Naive thymus-derived CD4-positive, alpha-beta T cell (primary cell): ENCODE data around the gene GAMT. TPM values are rescaled to one million over a fixed set of nuclear protein-coding genes. Genes with fewer than 3 reads are reported as not detected.

Source experiments
- ATAC-seq: fragments of 150-1000 bp; cut with Tn5 transposase; 2 replicates; pipeline ENCODE4 v1.10.0; 2021; ENCODE audit warnings: mild to moderate bottlenecking, moderate library complexity
- CTCF ChIA-PET: fragments of 350-600 bp; sonication (Branson Sonifier 250); formaldehyde crosslinking; loops from one replicate; lab custom pipeline; 2021; ENCODE audit warnings: antibody characterized with exemption; lab: Charles Lee
- POLR2A ChIA-PET: fragments of 350-600 bp; sonication (Branson Sonifier 250); formaldehyde crosslinking; loops from one replicate; lab custom pipeline; 2021; ENCODE audit warnings: antibody characterized with exemption, inconsistent platforms; lab: Charles Lee
- DNase-seq, 9 donors: peaks; one replicate each; pipeline versions ENCODE4 v3.0.0 to v3.0.0-alpha.2; 2020 to 2022; ENCODE audit warnings: mixed read lengths in 1 of 9
- H3K27ac ChIP-seq: one replicate; pipeline ENCODE4 v1.7.0; 2013; ENCODE audit warnings: mild to moderate bottlenecking, low read depth, low read length, moderate library complexity
- H3K27me3 ChIP-seq, 2 donors: one replicate each; pipeline ENCODE4 v1.7.0; 2013; ENCODE audit warnings: low read length in 2 of 2, mild to moderate bottlenecking in 2 of 2, moderate library complexity in 2 of 2; ENCODE audit not compliant: control insufficient read depth in 2 of 2, insufficient read depth in 2 of 2
- H3K36me3 ChIP-seq, 3 experiments: 1 replicate in 2 of 3; 2 replicates in 1 of 3; pipeline ENCODE4 v1.7.0; 2013; ENCODE audit warnings: low read length in 3 of 3, mild to moderate bottlenecking in 3 of 3, moderate library complexity in 1 of 3; ENCODE audit not compliant: insufficient read depth in 3 of 3, control insufficient read depth in 2 of 3
- H3K4me1 ChIP-seq, 2 donors: one replicate each; pipeline ENCODE4 v1.7.0; 2013; ENCODE audit warnings: low read length in 2 of 2, mild to moderate bottlenecking in 2 of 2, moderate library complexity in 1 of 2; ENCODE audit not compliant: control insufficient read depth in 2 of 2, insufficient read depth in 2 of 2
- H3K4me3 ChIP-seq: 2 replicates; pipeline ENCODE4 v1.7.0; 2013; ENCODE audit warnings: mild to moderate bottlenecking, low read length
- H3K9me3 ChIP-seq, 3 experiments: 1 replicate in 2 of 3; 2 replicates in 1 of 3; pipeline ENCODE4 v1.7.0; 2013; ENCODE audit warnings: low read length in 3 of 3; ENCODE audit not compliant: control insufficient read depth in 2 of 3
- H3K27ac Mint-ChIP-seq, 9 donors: one replicate each; pipeline ENCODE4 v1.8.0; 2020 to 2022; ENCODE audit warnings: mixed read lengths in 9 of 9, mild to moderate bottlenecking in 8 of 9, moderate library complexity in 5 of 9, inconsistent platforms in 2 of 9
- H3K27me3 Mint-ChIP-seq, 5 donors: one replicate each; pipeline ENCODE4 v1.8.0; 2021 to 2022; ENCODE audit warnings: mixed read lengths in 5 of 5, mild to moderate bottlenecking in 1 of 5
- H3K36me3 Mint-ChIP-seq, 5 donors: one replicate each; pipeline ENCODE4 v1.8.0; 2020 to 2022; ENCODE audit warnings: mixed read lengths in 5 of 5, mild to moderate bottlenecking in 3 of 5, inconsistent platforms in 1 of 5
- H3K4me1 Mint-ChIP-seq, 7 donors: one replicate each; pipeline ENCODE4 v1.8.0; 2020 to 2022; ENCODE audit warnings: mixed read lengths in 7 of 7, mild to moderate bottlenecking in 3 of 7, inconsistent platforms in 1 of 7
- H3K4me3 Mint-ChIP-seq, 10 donors: one replicate each; pipeline ENCODE4 v1.8.0; 2020 to 2022; ENCODE audit warnings: mild to moderate bottlenecking in 10 of 10, mixed read lengths in 10 of 10, moderate library complexity in 6 of 10, inconsistent platforms in 2 of 10
- H3K9me3 Mint-ChIP-seq, 11 donors: one replicate each; pipeline ENCODE4 v1.8.0; 2020 to 2022; ENCODE audit warnings: mixed read lengths in 11 of 11, mild to moderate bottlenecking in 4 of 11, inconsistent platforms in 1 of 11, moderate library complexity in 1 of 11
- intact Hi-C, 2 donors: fragments of 100-400 bp; cut with micrococcal nuclease; formaldehyde crosslinking; loops; one replicate each; pipeline ENCODE4 v1.15.1; 2023
- polyA plus RNA-seq, 2 donors: library from polyadenylated mRNA; unstranded; fragments of 300-500 nt; fragmentation: Illumina TruSeq; gene quantifications; one replicate each; pipeline ENCODE4 v1.2.3, GENCODE V29; 2021
- total RNA-seq, 6 experiments: library from RNA in 5 of 6; stranded (reverse) in 5 of 6; gene quantifications; 1 replicate in 5 of 6; 2 replicates in 1 of 6; pipeline ENCODE4 v1.2.3 and lab custom pipeline; 2021 to 2026

GAMT gene
- total and polyA plus RNA-seq, 7 experiments from 2014 or later, result 10.9 to 32.3 (median 22.8) TPM

DNA sequence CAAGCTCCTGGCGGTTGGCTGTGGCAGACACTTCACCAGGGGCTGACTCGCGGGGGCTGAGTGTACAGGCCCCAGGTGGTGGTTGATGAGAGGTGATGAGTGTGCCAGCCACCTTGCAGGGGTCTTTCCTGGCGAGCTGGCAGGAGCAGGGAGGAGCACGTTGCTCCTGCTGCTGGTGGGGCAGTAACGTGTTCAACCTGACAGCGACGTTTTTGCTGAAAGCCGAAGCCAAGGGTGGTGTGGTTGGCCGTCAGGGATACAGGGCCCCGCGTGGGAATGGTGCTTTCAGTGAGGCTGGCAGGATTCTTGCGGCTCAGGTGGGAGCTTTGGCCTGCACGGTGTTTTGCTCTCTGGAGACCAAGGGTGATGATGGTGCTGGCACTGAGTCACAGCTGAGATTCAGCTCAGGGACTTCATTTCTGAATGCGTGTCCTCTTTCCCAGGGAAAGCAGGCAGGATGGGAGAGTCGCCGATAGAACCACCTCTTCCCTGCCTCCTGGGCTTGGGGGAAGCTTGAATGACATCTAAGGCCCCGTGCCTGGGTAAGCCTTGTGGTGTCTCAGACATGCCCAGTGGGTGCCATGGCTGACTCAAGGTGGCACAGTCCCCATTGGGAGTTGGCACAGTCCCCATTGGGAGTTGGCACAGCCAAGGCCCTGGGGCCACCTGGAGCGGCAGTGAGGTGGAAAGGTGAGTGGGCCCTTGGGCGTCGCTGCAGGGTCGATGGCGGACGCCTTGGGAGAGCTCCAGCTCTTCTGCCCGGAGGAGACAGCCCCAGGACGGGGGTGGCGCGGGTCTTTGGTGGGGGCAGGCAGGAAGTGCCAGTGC is 14.9 kb upstream of the GAMT start:
- peak overlapping the region; percentile 7 for H3K27ac ChIP-seq
- H3K9me3 ChIP-seq, result no peaks in the 10 kb centered on the region
- Mint-ChIP-seq H3K36me3 (peaks cover 0 to 19% (median 7%) of the 10 kb centered on the region in 5 donors), H3K27me3 (no peaks in the 10 kb centered on the region), H3K27ac (peak overlapping the region in 3 of 9 donors; percentile 14 to 84 (median 70)), H3K4me3 (peak overlapping the region in 2 of 10 donors; percentile 39 to 55), H3K4me1 (peaks cover 22 to 69% (median 50%) of the 10 kb centered on the region in 7 donors), H3K9me3 (peaks cover 0 to 2% (median 0%) of the 10 kb centered on the region in 11 donors)
- ATAC-seq, result no peak
- peaks cover 20 to 23% of the 10 kb centered on the region in 2 donors for H3K4me1 ChIP-seq
- H3K36me3 ChIP-seq, result peaks cover 5 to 73% (median 21%) of the 10 kb centered on the region in 3 experiments
- no peaks in the 10 kb centered on the region for H3K27me3 ChIP-seq
- no peak for DNase-seq
- ChIA-PET CTCF (no interaction called here), POLR2A (interaction anchor here (0.6 to 0.7 kb wide), 2 partner anchors 25 to 50 kb away, joined by 3 read pairs; no protein-coding TSS in a partner anchor)
- intact Hi-C loops, result no loop called here
- no peak overlapping the region for H3K4me3 ChIP-seq

DNA sequence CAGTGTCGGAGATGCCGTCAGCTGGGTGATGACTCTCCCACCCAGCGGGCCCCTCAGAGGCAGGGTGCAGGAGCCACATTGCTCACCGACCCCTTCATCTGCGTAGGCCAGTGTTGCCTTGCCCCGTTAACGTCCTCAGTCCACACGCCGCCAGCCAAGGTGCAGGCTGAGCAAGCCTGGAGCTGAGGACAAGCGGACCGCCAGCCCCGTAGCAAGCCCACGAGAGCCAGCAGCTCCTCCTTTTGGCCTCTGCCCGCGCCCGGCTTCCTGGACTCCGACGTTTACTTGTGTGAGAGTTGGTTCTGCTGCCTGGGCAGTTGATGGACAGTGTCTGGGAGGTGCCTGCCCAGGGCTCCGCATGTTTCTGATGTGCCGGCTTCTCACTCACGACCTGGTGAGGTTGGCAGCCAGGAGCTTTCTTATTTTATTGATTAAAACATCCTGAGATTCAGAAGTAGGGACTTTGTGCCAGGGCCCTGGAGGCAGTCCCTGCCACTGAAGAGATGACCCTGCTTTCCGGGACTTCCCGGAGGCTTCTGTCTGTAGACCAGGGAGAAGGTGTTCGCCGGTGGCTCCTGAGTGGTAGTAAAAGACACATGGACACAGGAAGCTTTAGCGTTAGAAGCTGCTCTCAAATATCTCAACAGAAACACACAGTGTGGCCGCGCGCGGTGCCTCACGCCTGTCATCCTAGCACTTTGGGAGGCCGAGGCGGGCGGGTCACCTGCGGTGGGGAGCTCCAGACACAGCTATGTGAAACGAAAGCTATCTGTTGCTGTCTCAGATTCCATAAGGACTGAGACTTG is 11.9 kb upstream of the GAMT start:
- Mint-ChIP-seq H3K4me3 (peak overlapping the region in 6 of 10 donors; percentile 10 to 40 (median 28)), H3K9me3 (peaks cover 0 to 3% (median 0%) of the 10 kb centered on the region in 11 donors), H3K4me1 (peaks cover 44 to 87% (median 74%) of the 10 kb centered on the region in 7 donors), H3K36me3 (peaks cover 0 to 12% (median 4%) of the 10 kb centered on the region in 5 donors), H3K27ac (peak overlapping the region in 3 of 9 donors; percentile 8 to 59 (median 33)), H3K27me3 (no peaks in the 10 kb centered on the region)
- POLR2A ChIA-PET, result no interaction called here
- no peak overlapping the region for H3K4me3 ChIP-seq
- ATAC-seq, result no peak
- CTCF ChIA-PET, result no interaction called here
- DNase-seq, result no peak
- intact Hi-C loops, result no loop called here
- peaks cover 45 to 49% of the 10 kb centered on the region in 2 donors for H3K4me1 ChIP-seq
- peaks cover 0 to 63% (median 8%) of the 10 kb centered on the region in 3 experiments for H3K36me3 ChIP-seq
- H3K27me3 ChIP-seq, result no peaks in the 10 kb centered on the region
- no peak overlapping the region for H3K27ac ChIP-seq
- H3K9me3 ChIP-seq, result no peaks in the 10 kb centered on the region

DNA sequence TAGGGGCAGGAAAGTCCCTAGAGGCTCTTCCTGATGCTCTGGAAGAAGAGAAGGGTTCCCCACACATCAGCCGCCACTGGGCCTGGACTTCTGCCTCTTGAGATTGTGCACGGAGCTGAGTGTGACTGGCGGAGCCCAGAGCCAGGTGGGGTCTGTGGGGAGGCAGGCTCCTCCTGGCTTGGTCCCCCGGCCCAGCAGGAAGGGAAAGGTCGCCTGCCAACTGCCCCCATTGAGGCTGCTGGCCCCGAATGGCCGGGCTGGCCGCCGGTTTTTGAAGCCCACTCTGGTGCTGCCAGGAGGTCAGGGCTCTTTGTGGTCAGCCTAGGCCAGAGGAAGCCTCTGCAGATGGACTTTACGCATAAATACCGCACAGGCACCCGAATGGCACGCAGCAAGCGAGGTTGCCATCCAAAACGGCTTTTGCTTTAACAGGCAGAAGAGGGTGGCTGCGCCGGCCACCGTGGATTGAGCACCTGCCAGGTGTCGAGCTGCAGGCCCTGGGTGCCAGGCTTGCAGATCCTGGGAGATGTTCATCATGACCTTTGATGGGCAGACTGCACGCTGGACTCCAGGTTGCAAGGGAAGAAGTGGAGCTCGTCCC is 11.1 kb upstream of the GAMT start:
- H3K27ac Mint-ChIP-seq, result peak overlapping the region in 2 of 9 donors; percentile 75 to 90
- H3K9me3 ChIP-seq, result no peaks in the 10 kb centered on the region
- H3K9me3 Mint-ChIP-seq, result peaks cover 0 to 3% (median 0%) of the 10 kb centered on the region in 11 donors
- H3K27ac ChIP-seq, result peak overlapping the region; percentile 24
- CTCF ChIA-PET, result no interaction called here
- DNase-seq, result no peak
- ATAC-seq, result no peak
- peaks cover 45 to 49% of the 10 kb centered on the region in 2 donors for H3K4me1 ChIP-seq
- H3K4me1 Mint-ChIP-seq, result peaks cover 41 to 83% (median 72%) of the 10 kb centered on the region in 7 donors
- POLR2A ChIA-PET, result no interaction called here
- H3K27me3 Mint-ChIP-seq, result no peaks in the 10 kb centered on the region
- H3K36me3 ChIP-seq, result peaks cover 0 to 59% (median 8%) of the 10 kb centered on the region in 3 experiments
- H3K4me3 Mint-ChIP-seq, result peak overlapping the region in 4 of 10 donors; percentile 55 to 95 (median 78)
- intact Hi-C loops, result no loop called here
- no peak overlapping the region for H3K4me3 ChIP-seq
- H3K27me3 ChIP-seq, result no peaks in the 10 kb centered on the region
- H3K36me3 Mint-ChIP-seq, result peaks cover 0 to 9% (median 3%) of the 10 kb centered on the region in 5 donors

DNA sequence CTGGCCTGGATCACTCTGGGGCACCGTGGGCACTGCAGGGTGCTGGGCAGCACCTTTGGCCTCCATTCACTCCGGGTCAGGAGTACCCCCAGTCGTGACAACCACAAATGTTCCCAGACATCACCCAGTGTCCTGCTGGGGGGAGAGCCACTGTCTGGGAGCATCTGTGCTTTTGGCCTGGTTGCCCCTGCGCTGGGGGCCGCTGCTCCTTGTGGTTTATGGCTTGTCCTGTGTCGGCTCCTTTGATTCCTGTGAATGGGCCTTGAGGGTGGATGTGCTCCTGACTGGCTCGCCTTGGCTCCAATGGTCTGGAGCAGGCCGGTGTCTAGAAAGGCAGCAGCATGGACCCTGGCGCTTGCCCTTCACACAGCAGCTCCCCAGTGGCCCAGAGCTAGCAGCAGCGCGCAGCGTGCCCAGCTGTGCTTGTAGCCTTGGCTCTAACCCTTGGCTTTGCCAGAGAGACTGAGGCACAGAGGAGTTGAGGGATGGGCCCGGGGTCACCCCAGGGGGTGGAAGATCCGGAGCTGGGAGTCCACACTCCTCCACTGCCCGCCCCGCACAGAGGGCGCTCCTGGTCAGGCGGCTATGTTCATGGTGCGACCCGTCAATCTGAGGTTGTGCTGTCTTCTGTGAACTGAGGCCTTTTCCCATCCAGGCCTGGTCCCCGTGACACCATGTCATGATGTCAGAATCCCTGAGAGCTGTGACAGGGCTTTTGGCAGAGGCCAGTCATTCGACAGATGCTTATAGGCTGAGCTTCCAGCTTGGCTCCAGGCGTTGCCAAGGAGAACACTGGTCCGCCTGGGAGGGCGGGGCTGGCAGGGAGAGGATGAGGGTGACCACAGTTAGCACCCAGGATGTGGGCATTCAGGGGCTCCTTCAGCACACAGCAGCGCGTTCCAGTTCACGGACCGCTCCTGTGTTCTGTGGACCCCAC is 10.2 kb upstream of the GAMT start:
- H3K9me3 ChIP-seq, result no peaks in the 10 kb centered on the region
- no peak overlapping the region for H3K4me3 ChIP-seq
- H3K27ac Mint-ChIP-seq, result peak overlapping the region in 7 of 9 donors; percentile 15 to 93 (median 75)
- peak overlapping the region; percentile 98 for H3K27ac ChIP-seq
- peaks cover 40 to 78% (median 68%) of the 10 kb centered on the region in 7 donors for H3K4me1 Mint-ChIP-seq
- H3K4me3 Mint-ChIP-seq, result peak overlapping the region; percentile 50 to 95 (median 94)
- ChIA-PET CTCF (interaction anchor here (0.5 kb wide), 1 partner anchor 506 kb away, joined by 4 read pairs; no protein-coding TSS in a partner anchor), POLR2A (no interaction called here)
- DNase-seq (no peak), ATAC-seq (no peak)
- H3K36me3 Mint-ChIP-seq, result peaks cover 0 to 7% (median 3%) of the 10 kb centered on the region in 5 donors
- H3K27me3 ChIP-seq, result no peaks in the 10 kb centered on the region
- peaks cover 0 to 52% (median 8%) of the 10 kb centered on the region in 3 experiments for H3K36me3 ChIP-seq
- peaks cover 50% of the 10 kb centered on the region in 2 donors for H3K4me1 ChIP-seq
- intact Hi-C loops, result no loop called here
- H3K27me3 Mint-ChIP-seq, result no peaks in the 10 kb centered on the region
- peaks cover 0 to 3% (median 0%) of the 10 kb centered on the region in 11 donors for H3K9me3 Mint-ChIP-seq

DNA sequence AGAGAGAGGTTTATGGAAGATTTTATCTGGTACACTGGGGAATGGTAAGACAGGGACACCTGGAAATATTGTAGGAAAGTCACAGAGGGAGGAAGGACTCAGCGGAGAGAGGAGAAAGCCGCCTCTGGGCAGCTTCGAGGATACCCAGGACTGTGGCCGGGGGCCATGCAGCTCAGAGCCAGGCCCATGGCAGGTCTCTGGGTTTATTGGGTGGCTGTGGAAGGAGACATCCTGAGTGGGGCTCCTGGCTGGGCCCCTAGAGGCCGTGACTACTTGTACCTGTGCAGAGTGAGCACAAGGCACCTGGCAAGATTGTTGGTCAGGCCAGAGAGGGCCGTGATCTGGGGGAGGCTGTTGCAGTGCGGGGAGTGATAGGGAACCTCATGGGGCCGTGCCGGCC is 9.4 kb upstream of the GAMT start:
- CTCF ChIA-PET, result interaction anchor here (0.5 kb wide), 1 partner anchor 506 kb away, joined by 4 read pairs; no protein-coding TSS in a partner anchor
- Mint-ChIP-seq H3K36me3 (peaks cover 0 to 7% (median 3%) of the 10 kb centered on the region in 5 donors), H3K4me3 (peak overlapping the region; percentile 50 to 95 (median 94)), H3K27ac (peak overlapping the region; percentile 25 to 93 (median 85)), H3K27me3 (no peaks in the 10 kb centered on the region), H3K4me1 (peaks cover 38 to 75% (median 64%) of the 10 kb centered on the region in 7 donors), H3K9me3 (peaks cover 0 to 3% (median 0%) of the 10 kb centered on the region in 11 donors)
- H3K36me3 ChIP-seq, result peaks cover 0 to 52% (median 8%) of the 10 kb centered on the region in 3 experiments
- H3K4me1 ChIP-seq, result peaks cover 50 to 53% of the 10 kb centered on the region in 2 donors
- no peak for DNase-seq
- intact Hi-C loops, result no loop called here
- no peaks in the 10 kb centered on the region for H3K27me3 ChIP-seq
- H3K27ac ChIP-seq, result peak overlapping the region; percentile 98
- ATAC-seq, result no peak
- H3K4me3 ChIP-seq, result no peak overlapping the region
- POLR2A ChIA-PET, result no interaction called here
- H3K9me3 ChIP-seq, result no peaks in the 10 kb centered on the region
